HG02798 (cell line): ENCODE results near the gene RASSF1.
A peak's percentile ranks its signal among the peaks of the same experiment; 100 is the strongest.

Experiments
- ATAC-seq: cut with Tn5 transposase; IDR thresholded peaks from one replicate; pipeline ENCODE4 v1.9.1; 2021; ENCODE audit warnings: mild to moderate bottlenecking; ENCODE audit not compliant: unreplicated experiment, poor library complexity

RASSF1 gene

DNA sequence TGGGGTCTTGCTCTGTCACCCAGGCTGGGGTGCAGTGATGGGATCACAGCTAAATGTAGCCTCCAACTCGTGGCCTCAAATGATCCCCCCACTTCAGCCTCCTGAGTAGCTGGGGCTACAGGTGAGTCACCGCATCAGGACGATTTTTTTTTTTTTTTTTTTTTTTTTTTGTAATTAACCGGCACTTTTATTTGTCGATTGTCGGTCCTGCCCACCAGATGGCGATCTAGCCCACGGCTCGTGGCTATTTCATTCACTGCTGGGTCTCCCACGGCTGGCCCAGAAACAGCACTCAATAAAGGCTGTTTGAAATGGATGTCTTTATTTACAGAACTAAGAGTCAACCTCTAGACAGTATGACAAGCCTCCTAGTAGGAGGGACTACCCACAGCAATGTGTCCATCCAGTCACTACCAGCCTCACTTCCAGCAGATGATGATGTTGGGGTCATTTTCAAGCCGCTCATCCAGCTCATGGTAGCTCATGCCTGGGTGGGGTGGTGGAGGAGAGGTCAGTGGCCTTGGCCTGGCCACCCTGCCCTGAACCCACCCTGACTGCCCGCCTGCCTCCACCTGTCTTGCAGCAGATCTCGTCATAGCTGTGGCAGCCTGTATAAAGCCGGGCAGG is 6.7 kb upstream of the RASSF1 start:
- no peak for ATAC-seq

DNA sequence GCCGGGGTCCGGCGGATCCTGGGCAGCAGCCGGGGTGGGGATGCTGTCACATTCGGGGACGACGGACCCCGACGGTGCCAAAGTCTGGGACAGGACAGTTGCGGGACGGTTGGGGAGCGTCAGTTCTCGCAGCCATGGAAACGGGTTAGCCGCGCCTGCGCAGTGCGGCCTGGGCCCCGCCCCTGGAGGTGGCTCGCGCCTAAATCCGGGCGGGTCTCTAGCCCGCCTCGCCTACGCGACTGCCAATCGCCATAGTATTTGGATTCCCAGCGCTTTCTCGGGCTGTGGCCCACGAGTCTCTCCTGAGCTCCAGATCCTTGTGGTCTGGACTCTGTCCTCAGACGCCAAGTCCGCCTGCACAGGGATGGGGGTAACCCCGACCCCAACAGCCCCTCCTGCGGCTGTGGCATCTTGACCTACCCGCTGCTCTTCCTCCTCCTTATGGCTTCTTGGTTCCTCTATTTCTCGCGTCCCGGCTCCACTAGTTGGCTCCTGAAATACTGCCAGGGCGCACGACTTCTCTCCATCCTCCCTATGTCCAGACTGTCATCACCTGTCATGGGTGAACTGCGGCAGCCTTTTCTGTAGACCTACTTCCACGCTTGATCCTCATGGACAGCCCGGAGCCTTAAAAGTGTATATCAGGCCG is 5.1 kb upstream of the RASSF1 start, which contains the start of gene ZMYND10:
ZMYND10 (minus strand) TSS at position 147 of the 649 bp plus-strand sequence. CDS start 153 bp downstream, outside the sequence.
- ATAC-seq, result no peak

DNA sequence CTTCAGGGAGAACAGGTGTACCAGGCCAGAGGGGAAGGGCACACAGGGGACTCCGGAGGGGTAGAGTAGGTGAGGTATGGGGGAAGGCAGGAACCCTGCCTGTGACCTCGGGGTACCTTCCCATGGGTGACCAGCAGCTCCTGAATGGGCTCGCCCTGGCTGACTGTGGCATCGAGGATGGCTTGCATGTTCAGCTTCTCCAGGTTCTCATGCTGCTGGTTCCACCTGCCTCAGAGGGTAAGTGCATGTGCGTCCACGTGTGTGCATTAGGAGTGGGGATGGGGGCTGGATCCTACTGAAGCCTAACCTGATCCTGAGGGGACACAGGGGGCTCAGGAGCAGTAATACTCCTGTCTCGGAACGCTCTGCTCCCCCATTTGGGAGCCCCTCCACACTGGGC is 4.4 kb upstream of the RASSF1 start:
- ATAC-seq, result no peak

DNA sequence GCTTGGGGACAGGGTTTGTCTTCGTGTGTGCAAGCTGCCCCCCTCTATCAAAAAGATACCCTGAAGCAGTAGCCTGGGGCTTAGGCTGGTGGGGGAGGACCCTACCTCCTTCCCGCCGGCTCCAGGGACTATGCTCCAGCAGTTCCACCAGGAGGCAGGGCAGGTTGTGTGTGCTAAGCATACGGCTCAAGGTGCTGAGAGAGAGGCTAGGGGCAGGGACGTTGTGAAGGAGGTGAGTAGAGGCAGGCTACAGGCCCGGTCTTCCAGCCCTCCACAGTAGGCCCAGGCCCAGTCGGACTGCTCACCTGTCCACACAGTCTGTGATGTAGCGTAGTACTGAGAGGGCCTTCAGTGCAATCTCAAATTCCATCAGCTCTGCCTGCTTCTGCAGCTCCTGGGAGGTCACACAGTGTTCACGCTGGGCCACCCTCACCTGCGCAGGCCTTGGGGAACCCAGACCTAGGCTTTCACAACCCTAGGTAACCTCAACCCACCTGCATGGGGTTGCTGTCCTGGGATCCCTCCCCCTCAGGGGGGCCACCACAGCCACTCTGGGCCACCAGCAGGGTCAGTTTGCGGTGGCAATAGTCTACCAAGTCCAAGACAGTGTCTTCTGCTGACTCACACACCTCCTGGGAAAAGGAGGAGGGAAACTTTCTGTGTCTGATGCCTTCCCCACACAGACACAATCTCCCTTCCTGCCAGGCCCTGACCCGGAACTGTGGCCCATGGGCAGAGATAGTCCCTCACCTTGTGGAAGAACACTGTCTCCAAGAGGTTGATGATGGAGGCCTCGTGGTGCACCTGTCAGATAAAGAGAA is 2.4 kb upstream of the RASSF1 start:
- ATAC-seq, result no peak

DNA sequence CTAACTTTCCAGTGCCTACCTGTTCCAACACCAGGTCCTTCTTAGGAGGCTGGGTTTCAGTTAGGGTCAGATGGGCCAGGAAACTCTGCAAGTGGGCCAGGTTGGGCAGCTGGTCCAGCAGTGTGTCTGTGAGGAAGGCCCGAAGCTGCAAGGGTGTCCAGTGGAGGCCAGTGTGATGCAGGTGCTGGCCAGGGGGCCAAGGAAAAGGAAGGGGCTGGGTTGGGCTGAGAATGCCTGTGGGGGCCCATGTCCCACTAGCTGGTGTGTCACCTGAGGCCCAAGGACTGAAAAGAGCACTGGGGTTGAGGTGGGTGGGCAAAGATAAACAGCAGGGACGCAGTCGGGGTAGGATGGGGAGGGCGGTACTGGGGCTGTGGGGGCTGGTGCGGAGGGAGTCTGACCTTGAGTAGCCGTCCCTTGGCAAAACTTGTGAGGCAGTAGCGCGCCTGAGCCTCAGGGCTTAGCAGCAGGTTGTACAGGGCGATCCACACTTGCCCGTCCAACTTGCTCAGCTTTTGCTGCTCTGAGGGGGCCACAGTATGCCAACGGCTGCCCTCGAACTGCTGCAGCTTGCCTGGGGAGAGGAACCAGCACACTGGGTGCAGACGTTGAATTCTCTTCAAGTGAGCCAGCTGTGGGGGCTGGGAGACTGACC is 1.5 kb upstream of the RASSF1 start:
- no peak for ATAC-seq

DNA sequence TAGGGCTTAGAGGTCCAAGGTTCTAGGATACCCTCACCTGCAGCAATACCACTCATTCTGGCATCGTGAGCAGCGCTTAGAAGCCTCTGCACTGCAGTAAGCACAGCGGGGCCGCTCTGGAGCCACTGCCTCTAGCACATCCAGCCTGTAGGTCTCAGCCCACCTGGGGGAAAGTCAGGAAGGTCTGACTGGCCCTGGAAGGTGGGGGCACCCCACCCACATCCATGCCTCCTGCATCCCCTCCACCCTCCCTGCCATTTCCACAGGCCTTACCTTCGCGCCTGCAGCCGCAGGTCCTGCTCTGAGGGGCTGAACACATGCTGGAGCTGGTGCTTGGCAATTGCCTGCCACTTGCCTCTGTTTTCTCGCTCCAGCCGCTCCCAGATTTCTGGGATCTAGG is 901 bp upstream of the RASSF1 start:
- ATAC-seq, result no peak

DNA sequence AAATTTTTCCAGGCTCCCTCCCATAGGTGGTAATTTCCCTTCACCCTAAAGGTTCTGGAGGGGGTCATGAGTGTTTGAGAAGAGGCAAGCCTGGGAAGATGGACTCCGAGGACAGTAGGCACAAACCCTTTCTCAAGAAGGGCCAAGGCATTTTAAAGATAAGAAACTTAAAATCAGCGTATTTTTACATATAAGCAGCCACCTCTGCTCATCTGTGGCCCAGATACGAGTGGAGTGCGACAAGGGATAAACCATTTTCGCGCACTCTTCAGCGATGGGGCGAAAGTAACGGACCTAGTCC is 539 bp downstream of the RASSF1 start:
- ATAC-seq, result no peak

DNA sequence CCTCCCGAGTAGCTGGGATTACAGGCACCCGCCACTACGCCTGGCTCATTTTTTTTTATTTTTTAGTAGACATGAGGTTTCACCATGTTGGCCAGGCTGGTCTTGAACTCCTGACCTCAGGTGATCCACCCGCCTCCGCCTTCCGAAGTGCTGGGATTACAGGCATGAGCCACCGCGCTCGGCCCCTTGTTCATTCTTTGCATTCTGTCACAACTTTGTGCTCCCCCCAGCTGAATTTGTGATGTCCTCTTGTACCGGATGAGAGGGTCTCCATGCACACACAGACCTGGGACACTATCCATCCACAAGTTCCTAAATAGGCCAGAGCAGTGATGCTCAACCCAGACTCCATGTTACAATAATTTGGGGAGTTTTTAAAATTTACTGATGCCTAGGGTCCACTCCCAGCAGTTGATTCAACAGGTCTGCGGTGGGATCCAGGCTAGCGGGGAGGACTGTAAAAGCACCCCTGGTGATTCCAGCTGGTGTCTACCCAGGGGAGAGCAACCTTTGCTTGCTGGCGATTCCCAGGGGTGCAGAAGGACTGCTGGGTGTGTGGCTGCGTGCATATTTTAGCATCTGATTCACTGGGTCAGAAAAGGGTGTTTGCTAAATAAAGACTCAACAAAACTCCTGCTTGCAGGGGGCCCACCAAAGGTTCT is 1.0 kb downstream of the RASSF1 start:
- ATAC-seq, result no peak

DNA sequence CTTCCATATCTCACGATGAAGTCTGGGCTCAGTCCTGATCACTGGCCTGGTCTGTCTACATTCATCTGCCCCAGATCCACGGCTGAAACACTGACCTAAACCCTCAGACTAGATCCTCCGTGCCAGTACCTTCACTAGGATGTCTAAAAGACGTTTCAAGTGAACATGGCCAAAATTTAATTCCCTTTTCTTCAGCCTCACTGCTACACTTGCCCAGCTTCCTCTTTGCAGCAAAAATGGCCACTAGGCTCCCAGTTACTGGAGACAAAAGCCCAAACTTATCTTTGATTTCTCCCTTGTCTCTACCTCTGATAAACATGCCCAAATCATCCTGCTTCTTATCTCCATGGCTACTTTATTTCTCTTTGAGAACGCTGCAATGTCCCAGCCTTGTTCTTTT is 1.7 kb downstream of the RASSF1 start:
- no peak for ATAC-seq

DNA sequence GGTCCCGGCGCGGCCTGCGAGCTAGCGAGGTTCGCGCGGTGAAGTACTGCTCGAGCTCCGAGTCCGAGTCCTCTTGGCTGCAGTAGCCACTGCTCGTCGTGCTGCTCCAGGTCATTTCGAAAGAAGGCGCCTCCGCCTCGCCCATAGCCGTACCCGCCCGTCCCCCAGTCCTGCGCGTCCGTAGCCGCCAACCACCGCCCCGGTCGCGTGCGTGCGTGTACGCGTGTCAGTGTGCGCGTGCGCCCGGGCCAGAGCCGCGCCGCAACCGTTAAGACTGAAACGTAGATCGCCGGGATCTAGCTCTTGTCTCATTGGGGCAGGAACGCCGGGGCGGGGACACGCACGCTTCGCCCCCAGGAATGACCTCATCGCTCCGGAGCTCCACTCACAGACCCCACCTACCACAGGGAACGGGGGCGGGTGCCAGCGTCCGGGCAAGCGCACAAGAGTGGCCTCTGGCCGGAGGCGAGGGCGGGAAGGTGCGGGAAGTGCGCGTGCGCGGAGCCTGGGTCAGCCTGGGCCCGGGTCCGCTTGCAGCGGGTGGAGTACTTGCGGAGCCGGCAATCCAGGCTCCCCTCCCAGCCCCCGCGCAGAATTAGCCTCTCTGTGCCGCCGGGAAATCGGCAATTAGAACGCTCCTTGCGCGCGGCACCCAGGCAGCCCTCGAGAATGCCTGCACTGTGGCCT is 3.3 kb downstream of the RASSF1 start:
- peak; percentile 87 for ATAC-seq

DNA sequence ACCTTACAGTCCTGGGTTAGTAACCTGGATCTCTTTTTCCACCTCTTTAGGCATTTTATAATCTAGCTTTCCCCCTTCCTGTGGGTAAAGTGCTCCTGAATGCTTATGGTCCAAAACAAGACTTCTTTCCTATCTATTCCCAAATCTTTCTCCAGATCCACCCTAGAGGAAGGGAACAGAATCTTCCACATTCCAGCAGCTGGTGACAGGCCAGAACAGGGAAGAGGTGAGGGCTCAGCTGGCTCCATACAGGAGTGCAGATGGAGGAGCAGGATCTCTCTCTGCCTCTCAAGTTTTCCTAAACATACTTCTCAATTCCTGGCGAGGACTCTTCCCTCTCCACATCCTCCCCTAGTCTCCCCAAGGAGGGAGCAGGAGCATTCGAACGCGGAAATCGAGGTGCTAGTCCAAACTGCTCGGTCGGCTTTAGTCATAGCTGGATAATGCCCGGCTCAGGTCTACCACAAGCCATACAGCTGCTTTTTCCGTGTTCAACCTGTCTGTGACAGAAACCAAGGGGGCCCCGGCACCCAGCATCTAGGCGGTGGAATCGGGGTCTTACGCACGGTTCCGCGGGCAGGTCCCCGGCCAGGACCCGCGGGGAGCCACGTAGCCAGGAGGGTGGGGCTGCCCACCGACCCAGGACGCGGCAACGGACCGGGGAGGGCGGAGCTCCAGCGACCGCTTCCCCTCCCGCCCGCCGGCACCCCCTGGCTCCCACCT is 4.0 kb downstream of the RASSF1 start:
- peak; percentile 39 for ATAC-seq

DNA sequence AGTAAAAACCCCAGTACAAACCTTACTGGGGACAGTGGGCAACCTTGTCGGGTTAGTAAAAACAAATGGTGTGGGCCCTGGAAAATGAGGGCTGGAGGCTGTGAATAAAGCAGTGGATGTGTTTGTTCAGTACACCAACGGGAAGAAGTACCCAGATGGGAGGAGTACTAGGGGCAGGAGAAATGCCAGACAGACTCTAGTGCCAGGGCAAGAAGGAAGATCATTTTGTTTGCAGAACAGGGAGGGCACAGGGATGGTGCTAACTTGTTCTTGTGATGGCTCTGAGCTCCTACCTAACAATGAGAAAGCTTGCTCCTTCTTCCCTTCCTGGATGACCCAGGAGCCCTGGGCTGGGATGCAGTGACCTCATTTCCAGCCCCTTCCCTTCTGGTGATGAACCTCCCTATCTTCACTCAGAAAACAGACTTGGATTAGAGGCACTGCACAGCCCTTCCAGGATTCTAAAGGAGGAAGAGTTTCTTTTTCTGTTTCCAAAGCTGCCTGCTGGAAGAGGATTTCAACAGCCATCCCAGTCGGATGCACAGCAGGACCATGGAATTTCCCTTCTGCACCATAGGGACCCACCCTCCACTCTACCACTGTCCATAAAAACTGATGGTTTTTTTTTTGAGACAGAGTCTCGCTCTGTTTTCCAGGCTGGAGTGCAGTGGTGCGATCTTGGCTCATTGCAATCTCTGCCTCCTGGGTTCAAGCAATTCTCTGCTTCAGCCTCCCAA is 6.1 kb downstream of the RASSF1 start:
- ATAC-seq, result no peak

DNA sequence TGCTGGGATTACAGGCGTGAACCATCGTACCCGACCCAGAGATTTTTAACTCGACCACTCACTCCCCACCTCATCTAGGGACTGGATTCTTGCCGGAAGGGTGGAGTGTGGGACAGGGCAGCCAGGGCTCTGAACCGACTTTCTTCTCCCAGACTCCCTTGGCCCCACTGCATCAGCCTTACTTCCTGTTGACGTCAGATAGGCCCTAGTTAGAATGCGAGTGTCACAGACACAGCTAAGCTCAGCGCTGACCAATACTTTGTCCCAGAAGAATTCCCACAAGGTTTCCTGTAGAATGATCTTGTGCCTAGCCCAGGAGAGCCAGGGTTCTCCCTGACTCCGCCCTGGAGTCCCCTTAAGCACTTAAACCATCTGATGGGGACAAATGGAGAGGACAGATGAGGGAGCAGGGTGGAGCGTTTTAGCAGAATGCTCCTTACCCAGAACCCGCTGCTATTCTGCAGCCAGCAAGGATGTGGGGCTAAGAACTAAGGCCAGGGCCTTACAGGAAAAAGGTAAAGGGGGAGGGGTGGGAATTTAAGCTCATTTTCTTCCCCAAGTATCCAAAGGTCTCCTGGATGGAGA is 6.8 kb downstream of the RASSF1 start:
- no peak for ATAC-seq

DNA sequence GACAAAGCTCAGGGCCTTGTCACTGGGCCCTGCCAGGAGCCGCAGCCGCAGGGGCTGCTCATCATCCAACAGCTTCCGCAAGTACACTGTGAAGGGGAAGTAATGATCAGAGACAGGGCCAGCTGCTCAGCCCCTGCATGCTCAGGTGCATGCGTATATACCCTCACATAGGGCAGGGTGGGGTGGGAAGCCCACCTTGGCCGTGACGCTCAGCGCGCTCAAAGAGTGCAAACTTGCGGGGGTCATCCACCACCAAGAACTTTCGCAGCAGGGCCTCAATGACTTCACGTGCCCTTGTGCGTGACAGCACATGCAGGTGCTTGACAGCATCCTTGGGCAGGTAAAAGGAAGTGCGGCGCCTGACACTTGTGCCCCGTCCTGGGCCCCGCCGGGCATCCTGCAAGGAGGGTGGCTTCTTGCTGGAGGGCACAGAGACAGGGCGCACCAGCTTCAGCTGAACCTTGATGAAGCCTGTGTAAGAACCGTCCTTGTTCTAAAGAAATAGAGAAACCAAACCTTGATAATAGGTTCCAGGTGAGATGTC is 9.2 kb downstream of the RASSF1 start:
- ATAC-seq, result no peak

DNA sequence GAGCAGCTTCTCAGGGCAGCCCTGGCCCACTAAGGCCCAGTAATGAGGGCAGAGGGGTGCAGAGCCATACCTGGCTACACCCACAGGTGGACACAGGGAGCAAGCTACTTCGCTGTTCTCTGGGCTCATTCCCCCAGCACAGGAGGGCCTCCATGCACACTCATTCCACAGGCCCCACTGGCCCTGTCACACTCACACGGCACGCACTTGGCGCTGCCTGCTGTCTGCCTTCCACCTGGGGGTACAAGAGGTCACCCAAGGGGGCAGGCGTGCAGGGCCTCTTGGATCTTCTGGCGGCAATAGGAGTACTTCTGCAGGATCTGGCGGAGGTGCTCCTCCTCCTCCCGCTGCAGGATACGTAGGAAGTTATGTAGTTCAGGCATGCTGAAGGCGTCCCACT is 10.3 kb downstream of the RASSF1 start:
- ATAC-seq, result no peak

DNA sequence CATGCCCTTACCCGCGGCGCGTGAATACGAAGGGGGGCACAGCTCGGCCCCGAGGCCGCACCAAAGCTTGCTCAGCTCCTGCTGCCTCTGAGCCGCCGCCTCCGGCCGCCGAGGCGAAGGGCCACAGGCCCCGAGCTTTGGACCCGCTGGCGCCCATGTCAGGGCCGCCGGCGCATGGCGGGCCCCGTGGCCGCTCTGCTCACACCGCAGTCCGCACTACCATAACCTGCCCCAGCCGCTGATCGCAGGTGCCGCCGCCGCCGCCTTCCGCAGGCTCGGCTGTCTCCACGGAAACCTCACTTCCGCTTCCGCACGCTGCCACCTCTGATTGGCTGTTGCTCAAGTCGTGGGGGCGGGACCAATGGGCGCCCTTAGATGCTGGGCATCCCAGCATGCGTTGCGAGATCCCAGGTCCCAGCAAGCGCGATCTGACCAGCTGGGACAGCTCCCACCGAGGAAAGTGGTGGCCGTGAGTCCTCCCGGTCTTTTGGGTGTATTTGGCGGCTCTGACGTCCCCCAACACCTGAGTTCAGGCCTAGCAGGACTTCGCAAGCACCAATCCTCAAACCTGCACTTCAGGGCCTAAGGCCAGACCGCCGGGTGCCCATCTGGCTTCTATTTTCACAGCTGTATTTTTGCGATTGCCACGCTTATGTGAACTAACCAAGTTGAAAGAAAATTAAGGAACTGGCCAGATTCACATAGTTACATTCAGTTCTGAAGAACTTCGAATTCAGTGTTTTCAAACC is 12.5 kb downstream of the RASSF1 start, which contains the start of gene TUSC2:
TUSC2 (minus strand) TSS at position 281 of the 749 bp plus-strand sequence; CDS start at position 157, 124 bp downstream.
- peak; percentile 92 for ATAC-seq

DNA sequence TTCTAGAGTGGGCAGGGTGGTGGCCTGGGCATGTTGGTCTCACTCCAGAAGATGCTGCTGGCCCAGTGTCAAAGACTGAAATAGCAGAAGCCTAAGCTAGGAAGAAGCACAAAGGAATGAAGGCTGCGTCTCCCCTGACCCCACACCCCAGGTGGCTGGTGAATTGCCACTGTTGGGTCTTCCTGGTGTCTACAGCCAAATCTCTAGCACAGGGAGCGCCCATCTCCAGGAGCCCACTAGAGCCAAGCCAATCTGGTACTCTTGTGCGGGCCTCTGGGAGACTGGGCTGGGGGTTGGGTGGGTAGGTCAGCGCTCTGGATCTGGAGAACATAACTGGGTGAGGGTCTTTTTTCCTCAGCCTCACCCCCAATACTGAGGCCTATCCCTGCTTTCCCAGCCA is 13.5 kb downstream of the RASSF1 start:
- ATAC-seq, result no peak
